Astrocyte (in vitro differentiated cells and primary cell): ENCODE results near the gene PLEKHA4. TPM values are rescaled to one million over a fixed set of nuclear protein-coding genes. Genes with fewer than 3 reads are reported as not detected.

Source experiments
- DNase-seq: peaks from one replicate; pipeline ENCODE4 v3.0.0-alpha.2; 2010; ENCODE audit warnings: low read depth
- FAIRE-seq: peaks from 2 replicates; lab custom pipeline; 2011; peaks lifted over from hg19 to GRCh38; lab: Jason Lieb, UNC
- H2AFZ ChIP-seq: 2 replicates; pipeline ENCODE4 v1.6.0; 2012; ENCODE audit warnings: low read depth, low read length, inconsistent platforms
- H3K27ac ChIP-seq: 2 replicates; pipeline ENCODE4 v1.5.1; 2011; ENCODE audit warnings: low read depth, low read length, inconsistent platforms
- H3K27me3 ChIP-seq: 2 replicates; pipeline ENCODE4 v1.6.0; 2011; ENCODE audit warnings: low read length, inconsistent platforms; ENCODE audit not compliant: insufficient read depth
- H3K36me3 ChIP-seq: 2 replicates; pipeline ENCODE4 v1.5.1; 2011; ENCODE audit warnings: low read length, inconsistent platforms; ENCODE audit not compliant: insufficient read depth
- H3K4me1 ChIP-seq: 2 replicates; pipeline ENCODE4 v1.5.1; 2011; ENCODE audit warnings: low read length, inconsistent platforms; ENCODE audit not compliant: insufficient read depth
- H3K4me2 ChIP-seq: 2 replicates; pipeline ENCODE4 v1.6.0; 2012; ENCODE audit warnings: low read length, inconsistent platforms
- H3K4me3 ChIP-seq: 2 replicates; pipeline ENCODE4 v1.5.1; 2011; ENCODE audit warnings: low read depth, mild to moderate bottlenecking, low read length, inconsistent platforms; ENCODE audit not compliant: insufficient read depth
- H3K79me2 ChIP-seq: 2 replicates; pipeline ENCODE4 v1.6.0; 2012; ENCODE audit warnings: mild to moderate bottlenecking, low read length, inconsistent platforms; ENCODE audit not compliant: insufficient read depth
- H3K9ac ChIP-seq: 2 replicates; pipeline ENCODE4 v1.6.0; 2012; ENCODE audit warnings: mild to moderate bottlenecking, low read length, inconsistent platforms
- H3K9me3 ChIP-seq: 2 replicates; pipeline ENCODE4 v1.5.1; 2012; ENCODE audit warnings: low read depth, mild to moderate bottlenecking, low read length, inconsistent platforms; ENCODE audit not compliant: insufficient read depth
- H4K20me1 ChIP-seq: 2 replicates; pipeline ENCODE4 v1.6.0; 2012; ENCODE audit warnings: low read length, inconsistent platforms; ENCODE audit not compliant: insufficient read depth
- H3K27ac Mint-ChIP-seq: one replicate; pipeline ENCODE4 v1.8.0; 2021; ENCODE audit warnings: mild to moderate bottlenecking, mixed read lengths; ENCODE audit not compliant: unreplicated experiment
- H3K27me3 Mint-ChIP-seq: one replicate; pipeline ENCODE4 v1.8.0; 2021; ENCODE audit warnings: low read depth, mixed read lengths; ENCODE audit not compliant: unreplicated experiment
- H3K36me3 Mint-ChIP-seq: one replicate; pipeline ENCODE4 v1.8.0; 2021; ENCODE audit warnings: low read depth, mixed read lengths; ENCODE audit not compliant: unreplicated experiment
- H3K4me1 Mint-ChIP-seq: one replicate; pipeline ENCODE4 v1.8.0; 2021; ENCODE audit warnings: low read depth, mixed read lengths; ENCODE audit not compliant: unreplicated experiment
- H3K4me3 Mint-ChIP-seq: one replicate; pipeline ENCODE4 v1.8.0; 2021; ENCODE audit warnings: mild to moderate bottlenecking, moderate library complexity, mixed read lengths; ENCODE audit not compliant: unreplicated experiment
- H3K9me3 Mint-ChIP-seq: one replicate; pipeline ENCODE4 v1.8.0; 2021; ENCODE audit warnings: mild to moderate bottlenecking, mixed read lengths; ENCODE audit not compliant: unreplicated experiment
- CTCF ChIP-seq: IDR thresholded peaks from 2 replicates; pipeline ENCODE4 v1.5.1; 2011; ENCODE audit warnings: low read depth, mild to moderate bottlenecking, inconsistent platforms, low read length, moderate library complexity; ENCODE audit not compliant: insufficient read depth
- EZH2 ChIP-seq: IDR thresholded peaks from 2 replicates; pipeline ENCODE4 v1.6.1; 2012; ENCODE audit warnings: mild to moderate bottlenecking, low read length, inconsistent platforms; ENCODE audit not compliant: insufficient read depth
- total RNA-seq: library from RNA; stranded (reverse); gene quantifications from 2 replicates; pipeline ENCODE4 v1.2.1, GENCODE V29; 2021

PLEKHA4 gene
- total RNA-seq, 1 donor from 2014 or later = 27.5 TPM

- Mint-ChIP-seq H3K4me3 (peak overlapping the region; percentile 89), H3K36me3 (peaks cover 15% of the 10 kb centered on the region), H3K27ac (peak overlapping the region; percentile 42), H3K9me3 (no peaks in the 10 kb centered on the region), H3K4me1 (peaks cover 9% of the 10 kb centered on the region), H3K27me3 (no peaks in the 10 kb centered on the region)
- peak overlapping the region; percentile 57 for H3K4me3 ChIP-seq
- no peak for TF ChIP-seq EZH2
- no peak for TF ChIP-seq CTCF
- DNase-seq (peak; percentile 82), FAIRE-seq (no peak)
- no peaks in the 10 kb centered on the region for H4K20me1 ChIP-seq
- H3K79me2 ChIP-seq = no peaks in the 10 kb centered on the region
- no peaks in the 10 kb centered on the region for H3K36me3 ChIP-seq
- H3K9ac ChIP-seq = peak overlapping the region; percentile 80
- peaks cover 17% of the 10 kb centered on the region for H3K4me1 ChIP-seq
- no peaks in the 10 kb centered on the region for H3K27me3 ChIP-seq
- H3K9me3 ChIP-seq = no peaks in the 10 kb centered on the region
- H3K4me2 ChIP-seq = peak overlapping the region; percentile 85
- peak overlapping the region; percentile 38 for H3K27ac ChIP-seq
- peak overlapping the region; percentile 89 for H2AFZ ChIP-seq
These were observed 31.3 kb downstream of the PLEKHA4 start for GRCh38 chr19:48837051-48837524.

- H3K4me1 Mint-ChIP-seq = peaks cover 9% of the 10 kb centered on the region
- Histone ChIP-seq H3K9ac (peak within 1 kb of the TSS; percentile 80), H3K27me3 (no peaks in the 10 kb centered on the region), H3K4me1 (peaks cover 17% of the 10 kb centered on the region), H3K4me3 (peak within 1 kb of the TSS; percentile 57), H3K79me2 (no peaks in the 10 kb centered on the region), H3K36me3 (no peaks in the 10 kb centered on the region), H4K20me1 (no peaks in the 10 kb centered on the region), H3K27ac (peak within 1 kb of the TSS; percentile 38), H3K4me2 (peak within 1 kb of the TSS; percentile 85), H3K9me3 (no peaks in the 10 kb centered on the region), H2AFZ (peak within 1 kb of the TSS; percentile 89)
- FAIRE-seq = no peak
- no peaks in the 10 kb centered on the region for H3K27me3 Mint-ChIP-seq
- TF ChIP-seq CTCF = no peak
- H3K27ac Mint-ChIP-seq = peak within 1 kb of the TSS; percentile 92
- H3K4me3 Mint-ChIP-seq = peak within 1 kb of the TSS; percentile 89
- peaks cover 18% of the 10 kb centered on the region for H3K36me3 Mint-ChIP-seq
- H3K9me3 Mint-ChIP-seq = no peaks in the 10 kb centered on the region
- DNase-seq = peak; percentile 59
These were observed 32.1 kb downstream of the PLEKHA4 start, which contains the start of gene HSD17B14 for GRCh38 chr19:48836089-48837017. HSD17B14 (minus strand) TSS chr19:48836491; CDS start chr19:48836411, 80 bp downstream.

GRCh38 chr19:48835734-48836088 is 32.7 kb downstream of the PLEKHA4 start:
- H3K4me1 Mint-ChIP-seq = peaks cover 9% of the 10 kb centered on the region
- H3K9me3 Mint-ChIP-seq = no peaks in the 10 kb centered on the region
- Histone ChIP-seq H3K4me2 (peak overlapping the region; percentile 85), H3K27ac (peak overlapping the region; percentile 20), H3K36me3 (no peaks in the 10 kb centered on the region), H3K27me3 (no peaks in the 10 kb centered on the region), H3K4me1 (peaks cover 17% of the 10 kb centered on the region), H3K79me2 (no peaks in the 10 kb centered on the region), H3K9ac (peak overlapping the region; percentile 80), H3K4me3 (peak overlapping the region; percentile 57), H2AFZ (peak overlapping the region; percentile 89), H4K20me1 (no peaks in the 10 kb centered on the region), H3K9me3 (no peaks in the 10 kb centered on the region)
- FAIRE-seq (no peak), DNase-seq (peak; percentile 50)
- no peaks in the 10 kb centered on the region for H3K27me3 Mint-ChIP-seq
- peaks cover 19% of the 10 kb centered on the region for H3K36me3 Mint-ChIP-seq
- TF ChIP-seq EZH2 = no peak
- peak; percentile 86 for TF ChIP-seq CTCF
- peak overlapping the region; percentile 91 for H3K27ac Mint-ChIP-seq
- peak overlapping the region; percentile 89 for H3K4me3 Mint-ChIP-seq
